ENCODE results near the gene OMA1. TPM values are rescaled to one million over a fixed set of nuclear protein-coding genes. Genes with fewer than 3 reads are reported as not detected.

The OMA1 gene
- polyA plus RNA-seq, 1 donor (not counting 4 experiments of a cell fraction or from before 2014, with no cell fraction given) = 16.3 TPM

DNA sequence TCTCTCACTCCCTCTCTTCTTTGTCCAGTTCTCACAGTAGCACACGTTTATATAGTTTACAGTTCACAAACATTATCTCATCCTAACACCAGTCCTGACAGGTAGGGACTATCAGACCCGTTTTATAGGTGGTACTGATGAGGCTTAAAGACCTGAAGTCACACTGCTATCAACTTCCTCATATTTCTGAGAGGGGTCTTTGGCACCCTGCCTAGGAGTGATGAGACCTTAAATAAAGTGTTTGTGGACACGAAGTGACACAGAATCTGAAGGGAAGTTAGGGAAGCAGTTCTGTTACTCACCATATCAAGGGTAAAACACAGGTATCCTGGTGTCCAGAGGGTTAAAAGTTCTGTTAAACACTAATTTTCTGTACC lies 31.1 kb upstream of the OMA1 start:
- dilution Hi-C loops (cut with MboI; ENCODE audit: extremely low pct_ligation_motif_present, low sequenced_read_pairs) = no loop called here
- peaks cover 33% of the 10 kb centered on the region for H3K4me1 ChIP-seq (ENCODE audit: control insufficient read depth, extremely low read depth, insufficient read depth, low read length)
- peaks cover 56% of the 10 kb centered on the region for H3K79me2 ChIP-seq (ENCODE audit: control insufficient read depth, insufficient read depth, low read length)
- no peaks in the 10 kb centered on the region for H4K20me1 ChIP-seq (ENCODE audit: control insufficient read depth, extremely low read depth, insufficient read depth, low read length)
- H2AFZ ChIP-seq (ENCODE audit: control insufficient read depth, low read length) = peak overlapping the region; percentile 18
- peak overlapping the region; percentile 90 for H3K27ac ChIP-seq (ENCODE audit: control insufficient read depth, insufficient read depth, low read length)
- H3K27me3 ChIP-seq (ENCODE audit: control insufficient read depth, extremely low read depth, insufficient read depth, low read length) = no peaks in the 10 kb centered on the region
- H3K4me2 ChIP-seq (ENCODE audit: control insufficient read depth, extremely low read depth, insufficient read depth, low read depth, low read length) = peak overlapping the region; percentile 88
- DNase-seq (ENCODE audit: low read depth, low spot score) (no peak), FAIRE-seq (peak; percentile 5)
- no peaks in the 10 kb centered on the region for H3K9me3 ChIP-seq (ENCODE audit: control insufficient read depth, low read depth, low read length)
- H3K36me3 ChIP-seq (ENCODE audit: control insufficient read depth in 2 of 2, extremely low read depth in 1 of 2, insufficient read depth in 2 of 2, low read length in 2 of 2) = no peaks in the 10 kb centered on the region
- H3K9ac ChIP-seq (ENCODE audit: control insufficient read depth, extremely low read depth, insufficient read depth, low read length) = peak overlapping the region; percentile 93
- peak overlapping the region; percentile 56 to 98 (median 97) for H3K4me3 ChIP-seq (ENCODE audit: control insufficient read depth in 2 of 3, extremely low read depth in 1 of 3, insufficient read depth in 2 of 3, low read depth in 1 of 3, low read length in 3 of 3)
- TF ChIP-seq EZH2 (IDR thresholded peaks at IDR 0.05; ENCODE audit: low read length) = no peak
- no peak for TF ChIP-seq CTCF (optimal IDR thresholded peaks at IDR 0.05 in 1 of 3, IDR thresholded peaks at IDR 0.05 in 1 of 3, conservative IDR thresholded peaks at IDR 0.05 in 1 of 3; ENCODE audit: extremely low read depth in 1 of 3, insufficient read depth in 2 of 3, low read length in 3 of 3)
- H3K9me1 ChIP-seq (ENCODE audit: control insufficient read depth, extremely low read depth, insufficient read depth, low read length) = no peaks in the 10 kb centered on the region

DNA sequence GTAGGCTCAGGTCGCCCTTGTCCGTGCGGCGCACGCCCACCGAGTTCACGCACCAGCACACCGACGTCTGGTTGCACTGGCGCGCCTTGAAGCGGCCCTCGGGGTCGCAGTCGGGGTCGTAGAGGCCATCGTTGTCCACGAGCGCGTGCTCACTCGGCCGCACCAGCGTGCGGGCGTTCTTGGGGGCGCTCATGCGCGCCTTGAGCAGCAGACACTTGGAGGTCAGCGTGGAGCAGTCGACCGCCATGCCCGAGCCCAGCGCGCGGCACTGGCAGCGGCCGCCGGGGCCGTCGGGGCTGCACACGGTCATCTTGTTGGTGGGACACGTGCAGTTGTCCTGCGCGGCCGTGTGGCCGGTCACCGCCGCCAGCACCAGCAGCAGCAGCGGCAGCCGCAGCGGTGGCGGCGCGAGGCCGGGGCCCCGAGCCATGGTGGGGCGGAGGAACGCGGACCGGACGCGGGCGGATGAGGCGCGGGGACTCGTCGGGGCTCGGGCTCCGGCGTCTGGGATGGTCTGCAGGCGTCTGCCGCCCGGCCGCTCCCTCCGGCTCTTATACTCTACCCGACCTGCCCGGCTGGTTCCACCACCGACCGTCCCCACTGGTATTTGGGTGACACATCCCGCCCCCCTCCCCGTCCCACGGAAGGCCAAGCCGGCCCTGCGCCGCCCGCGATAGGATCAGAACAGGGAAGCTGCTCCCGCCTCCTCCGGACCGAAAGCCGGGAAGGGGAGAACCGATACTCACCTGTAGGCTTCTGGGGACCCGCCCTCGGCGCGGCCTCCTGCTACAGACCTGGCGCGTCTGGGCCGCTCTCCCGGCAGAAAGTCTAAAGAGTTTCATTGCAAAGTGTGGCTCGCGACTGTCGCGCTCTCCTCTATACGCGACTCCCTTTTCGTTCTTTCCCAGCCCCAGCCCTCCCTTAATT lies 30.5 kb upstream of the OMA1 start, which contains the start of gene TACSTD2:
Gene TACSTD2, minus strand, starts transcription at position 526 of the 927 bp plus-strand sequence. Its CDS starts 96 bp downstream, at position 430.
- Histone ChIP-seq H3K9ac (ENCODE audit: control insufficient read depth, extremely low read depth, insufficient read depth, low read length) (peak within 1 kb of the TSS; percentile 93), H3K27ac (ENCODE audit: control insufficient read depth, insufficient read depth, low read length) (peak within 1 kb of the TSS; percentile 90)

More for the DNA sequence above, 30.5 kb upstream of the OMA1 start, which contains the start of gene TACSTD2:
- H3K79me2 ChIP-seq (ENCODE audit: control insufficient read depth, insufficient read depth, low read length) = peaks cover 55% of the 10 kb centered on the region
- peaks cover 38% of the 10 kb centered on the region for H3K4me1 ChIP-seq (ENCODE audit: control insufficient read depth, extremely low read depth, insufficient read depth, low read length)
- DNase-seq (ENCODE audit: low read depth, low spot score) (peak; percentile 74), FAIRE-seq (no peak)
- no peaks in the 10 kb centered on the region for H3K9me3 ChIP-seq (ENCODE audit: control insufficient read depth, low read depth, low read length)
- H3K4me2 ChIP-seq (ENCODE audit: control insufficient read depth, extremely low read depth, insufficient read depth, low read depth, low read length) = peak within 1 kb of the TSS; percentile 95
- no peaks in the 10 kb centered on the region for H4K20me1 ChIP-seq (ENCODE audit: control insufficient read depth, extremely low read depth, insufficient read depth, low read length)
- dilution Hi-C loops (cut with MboI; ENCODE audit: extremely low pct_ligation_motif_present, low sequenced_read_pairs) = no loop called here
- no peaks in the 10 kb centered on the region for H3K9me1 ChIP-seq (ENCODE audit: control insufficient read depth, extremely low read depth, insufficient read depth, low read length)
- peak within 1 kb of the TSS; percentile 18 for H2AFZ ChIP-seq (ENCODE audit: control insufficient read depth, low read length)
- no peaks in the 10 kb centered on the region for H3K36me3 ChIP-seq (ENCODE audit: control insufficient read depth in 2 of 2, extremely low read depth in 1 of 2, insufficient read depth in 2 of 2, low read length in 2 of 2)
- TF ChIP-seq EZH2 (IDR thresholded peaks at IDR 0.05; ENCODE audit: low read length) = no peak
- peak in 1 of 3 experiments; percentile 26 for TF ChIP-seq CTCF (optimal IDR thresholded peaks at IDR 0.05 in 1 of 3, IDR thresholded peaks at IDR 0.05 in 1 of 3, conservative IDR thresholded peaks at IDR 0.05 in 1 of 3; ENCODE audit: extremely low read depth in 1 of 3, insufficient read depth in 2 of 3, low read length in 3 of 3)
- H3K27me3 ChIP-seq (ENCODE audit: control insufficient read depth, extremely low read depth, insufficient read depth, low read length) = no peaks in the 10 kb centered on the region
- H3K4me3 ChIP-seq (ENCODE audit: control insufficient read depth in 2 of 3, extremely low read depth in 1 of 3, insufficient read depth in 2 of 3, low read depth in 1 of 3, low read length in 3 of 3) = peak within 1 kb of the TSS; percentile 56 to 98 (median 97)

All from keratinocyte (primary cell).